DMS114 treated with DMSO at 0.1 percent for 48 hours (cell line): Measurements from ENCODE around the gene AOAH.
"Not testable (repeated sequence)": the region's sequence is repeated elsewhere in the genome, so short reads cannot be mapped to it uniquely, and the experiment has no call there.

Experiments
- DNase-seq: peaks from one replicate; lab custom pipeline; 2025; ENCODE audit not compliant: unreplicated experiment; lab: John Stamatoyannopoulos, UW

The AOAH gene

GRCh38 chr7:36659172-36659516, 65.2 kb downstream of the AOAH start:
- DNase-seq = no peak

- no peak for DNase-seq
Measured at GRCh38 chr7:36658335-36659171, 65.7 kb downstream of the AOAH start.

- no peak for DNase-seq
Measured at GRCh38 chr7:36657036-36657660, 67.1 kb downstream of the AOAH start.

- DNase-seq = no peak
Measured at GRCh38 chr7:36654436-36654835, 69.9 kb downstream of the AOAH start.

- no peak for DNase-seq
Measured at GRCh38 chr7:36653663-36654355, 70.5 kb downstream of the AOAH start.

- no peak for DNase-seq
Measured at GRCh38 chr7:36653008-36653662, 71.2 kb downstream of the AOAH start.

- DNase-seq = no peak
Measured at GRCh38 chr7:36652431-36652830, 71.9 kb downstream of the AOAH start.

- no peak for DNase-seq
Measured at GRCh38 chr7:36651404-36651803, 72.9 kb downstream of the AOAH start.

- no peak for DNase-seq
Measured at GRCh38 chr7:36650766-36651312, 73.5 kb downstream of the AOAH start.

GRCh38 chr7:36650320-36650719, 74.0 kb downstream of the AOAH start:
- no peak for DNase-seq

GRCh38 chr7:36649319-36649718, 75.0 kb downstream of the AOAH start:
- DNase-seq = not testable (repeated sequence)

- DNase-seq = no peak
Measured at GRCh38 chr7:36648441-36648840, 75.9 kb downstream of the AOAH start.

- DNase-seq = no peak
Measured at GRCh38 chr7:36644625-36645422, 79.5 kb downstream of the AOAH start.

GRCh38 chr7:36642414-36642813, 81.9 kb downstream of the AOAH start:
- no peak for DNase-seq

GRCh38 chr7:36642010-36642409, 82.3 kb downstream of the AOAH start:
- DNase-seq = no peak

- no peak for DNase-seq
Measured at GRCh38 chr7:36640682-36641081, 83.6 kb downstream of the AOAH start.

GRCh38 chr7:36639826-36640225, 84.5 kb downstream of the AOAH start:
- no peak for DNase-seq

- DNase-seq = no peak
Measured at GRCh38 chr7:36638586-36639263, 85.6 kb downstream of the AOAH start.

GRCh38 chr7:36638140-36638539, 86.2 kb downstream of the AOAH start:
- no peak for DNase-seq

GRCh38 chr7:36637417-36637816, 86.9 kb downstream of the AOAH start:
- DNase-seq = no peak
